SK-N-SH treated with all-trans-retinoic acid at 6 μM for 48 hours (cell line): ENCODE data around the gene PDE5A.

Experiments
- ARNTL ChIP-seq: fragments of 450-650 bp; formaldehyde crosslinking; IDR thresholded peaks from 2 replicates; pipeline ENCODE4 v1.5.0; 2020; ENCODE audit warnings: low read depth, mild to moderate bottlenecking, moderate library complexity, borderline replicate concordance
- BACH2 ChIP-seq: fragments of 250-450 bp; sonication (Bioruptor Pico); IDR thresholded peaks from 2 replicates; pipeline ENCODE4 v1.9.0; 2021; ENCODE audit warnings: mild to moderate bottlenecking, borderline replicate concordance
- CREB5 ChIP-seq: fragments of 250-450 bp; sonication (Bioruptor Pico); IDR thresholded peaks from 2 replicates; pipeline ENCODE4 v1.5.1; 2020; ENCODE audit warnings: low read depth, mild to moderate bottlenecking, moderate library complexity
- CSDC2 ChIP-seq: fragments of 250-450 bp; sonication (Bioruptor Pico); IDR thresholded peaks from 2 replicates; pipeline ENCODE4 v1.5.0; 2020; ENCODE audit warnings: mild to moderate bottlenecking, moderate library complexity
- ISL1 ChIP-seq: fragments of 250-450 bp; sonication (Bioruptor Pico); IDR thresholded peaks from 2 replicates; pipeline ENCODE4 v2.1.2; 2022; ENCODE audit warnings: mild to moderate bottlenecking, moderate library complexity
- PATZ1 ChIP-seq: fragments of 250-450 bp; sonication (Bioruptor Pico); IDR thresholded peaks from 2 replicates; pipeline ENCODE4 v1.8.0; 2020; ENCODE audit warnings: mild to moderate bottlenecking, moderate library complexity, borderline replicate concordance
- PPARA ChIP-seq: fragments of 250-450 bp; sonication (Bioruptor Pico); IDR thresholded peaks from 2 replicates; pipeline ENCODE4 v1.5.0; 2020; ENCODE audit warnings: mild to moderate bottlenecking, borderline replicate concordance
- TCF4 ChIP-seq: fragments of 250-450 bp; sonication (Bioruptor Pico); IDR thresholded peaks from 2 replicates; pipeline ENCODE4 v1.8.0; 2021; ENCODE audit warnings: mild to moderate bottlenecking, moderate library complexity, borderline replicate concordance
- TOX ChIP-seq: fragments of 250-450 bp; sonication (Bioruptor Pico); IDR thresholded peaks from 2 replicates; pipeline ENCODE4 v1.8.0; 2021; ENCODE audit warnings: mild to moderate bottlenecking, moderate library complexity, borderline replicate concordance
- ZC3H10 ChIP-seq: fragments of 250-450 bp; sonication (Bioruptor Pico); IDR thresholded peaks from 2 replicates; pipeline ENCODE4 v1.5.1; 2021; ENCODE audit warnings: mild to moderate bottlenecking, moderate library complexity
- ZFP3 ChIP-seq: fragments of 250-450 bp; sonication (Bioruptor Pico); IDR thresholded peaks from 2 replicates; pipeline ENCODE4 v1.5.0; 2020; ENCODE audit warnings: mild to moderate bottlenecking, moderate library complexity
- ZFP30 ChIP-seq: fragments of 450-650 bp; formaldehyde crosslinking; IDR thresholded peaks from 2 replicates; pipeline ENCODE4 v1.5.0; 2022; ENCODE audit warnings: mild to moderate bottlenecking, moderate library complexity
- ZNF70 ChIP-seq: fragments of 450-650 bp; formaldehyde crosslinking; IDR thresholded peaks from 2 replicates; pipeline ENCODE4 v1.5.0; 2020; ENCODE audit warnings: mild to moderate bottlenecking, moderate library complexity
- ZNF8 ChIP-seq: fragments of 450-650 bp; formaldehyde crosslinking; IDR thresholded peaks from 2 replicates; pipeline ENCODE4 v1.5.0; 2020; ENCODE audit warnings: mild to moderate bottlenecking, moderate library complexity

GRCh38 chr4:119543187-119543586, 85.4 kb downstream of the PDE5A start:
- TF ChIP-seq TOX (CRISPR knock-in tag) (no peak), CREB5 (CRISPR knock-in tag) (no peak), CSDC2 (CRISPR knock-in tag) (no peak), ZFP3 (no peak), ARNTL (CRISPR knock-in tag) (no peak), PATZ1 (no peak), TCF4 (no peak), ZNF70 (CRISPR knock-in tag) (no peak), ZC3H10 (CRISPR knock-in tag) (no peak), ZNF8 (CRISPR knock-in tag) (no peak), PPARA (CRISPR knock-in tag) (no peak), ISL1 (no peak), BACH2 (CRISPR knock-in tag) (no peak), ZFP30 (no peak)
